ENCODE data around the gene SLC16A9. TPM values are rescaled to one million over a fixed set of nuclear protein-coding genes. Genes with fewer than 3 reads are reported as not detected.

SLC16A9 gene
- total and polyA plus RNA-seq, 4 donors = 0.70 to 6.0 (median 1.9) TPM

DNA sequence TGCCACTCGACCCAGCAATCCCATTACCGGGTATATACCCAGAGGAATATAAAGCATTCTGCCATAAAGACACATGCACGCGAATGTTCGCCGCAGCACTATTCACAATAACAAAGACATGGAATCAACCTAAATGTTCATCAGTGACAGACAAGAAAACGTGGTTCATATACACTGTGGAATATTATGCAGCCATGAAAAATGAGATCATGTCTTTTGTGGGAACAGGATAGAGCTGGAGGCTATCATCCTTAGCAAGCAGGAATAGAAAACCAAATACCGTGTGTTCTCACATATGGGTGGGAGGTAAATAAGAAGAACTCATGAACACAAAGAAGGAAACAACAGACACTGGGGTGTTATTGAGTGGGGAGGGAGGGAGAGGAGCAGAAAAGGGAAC is 84.7 kb downstream of the SLC16A9 start:
- DNase-seq = no peak
- no peaks in the 10 kb centered on the region for H3K27me3 ChIP-seq (ENCODE audit: control insufficient read depth in 3 of 3, insufficient read depth in 3 of 3, low read length in 2 of 3)
- no peak overlapping the region for H3K27ac ChIP-seq (ENCODE audit: low read depth in 1 of 2, low read length in 1 of 2)
- peaks cover 0 to 1% (median 0%) of the 10 kb centered on the region in 4 donors for H3K9me3 ChIP-seq (ENCODE audit: control insufficient read depth in 4 of 4, insufficient read depth in 3 of 4, low read length in 3 of 4)
- no peak overlapping the region for H3K4me3 ChIP-seq
- H3K9ac ChIP-seq (ENCODE audit: insufficient read depth in 1 of 2, low read length in 2 of 2) = no peak overlapping the region
- no peaks in the 10 kb centered on the region for H3K36me3 ChIP-seq (ENCODE audit: control insufficient read depth in 4 of 4, insufficient read depth in 4 of 4, low read length in 4 of 4)
- TF ChIP-seq, protein P1, sequence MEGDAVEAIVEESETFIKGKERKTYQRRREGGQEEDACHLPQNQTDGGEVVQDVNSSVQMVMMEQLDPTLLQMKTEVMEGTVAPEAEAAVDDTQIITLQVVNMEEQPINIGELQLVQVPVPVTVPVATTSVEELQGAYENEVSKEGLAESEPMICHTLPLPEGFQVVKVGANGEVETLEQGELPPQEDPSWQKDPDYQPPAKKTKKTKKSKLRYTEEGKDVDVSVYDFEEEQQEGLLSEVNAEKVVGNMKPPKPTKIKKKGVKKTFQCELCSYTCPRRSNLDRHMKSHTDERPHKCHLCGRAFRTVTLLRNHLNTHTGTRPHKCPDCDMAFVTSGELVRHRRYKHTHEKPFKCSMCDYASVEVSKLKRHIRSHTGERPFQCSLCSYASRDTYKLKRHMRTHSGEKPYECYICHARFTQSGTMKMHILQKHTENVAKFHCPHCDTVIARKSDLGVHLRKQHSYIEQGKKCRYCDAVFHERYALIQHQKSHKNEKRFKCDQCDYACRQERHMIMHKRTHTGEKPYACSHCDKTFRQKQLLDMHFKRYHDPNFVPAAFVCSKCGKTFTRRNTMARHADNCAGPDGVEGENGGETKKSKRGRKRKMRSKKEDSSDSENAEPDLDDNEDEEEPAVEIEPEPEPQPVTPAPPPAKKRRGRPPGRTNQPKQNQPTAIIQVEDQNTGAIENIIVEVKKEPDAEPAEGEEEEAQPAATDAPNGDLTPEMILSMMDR (IDR thresholded peaks at IDR 0.05; ENCODE audit: control extremely low read depth, extremely low read depth) = no peak
- peaks cover 0 to 4% (median 0%) of the 10 kb centered on the region in 5 donors for H3K4me1 ChIP-seq (ENCODE audit: control insufficient read depth in 5 of 5, insufficient read depth in 5 of 5, low read length in 5 of 5)
- 82 to 92% methylated on average over 8 of the region's 8 CpGs for WGBS, 2 donors
- ATAC-seq (ENCODE audit: insufficient read depth, low FRiP score) = no peak

GRCh38 chr10:59624136-59624535 is 85.5 kb downstream of the SLC16A9 start:
- Histone ChIP-seq H3K27me3 (ENCODE audit: control insufficient read depth in 3 of 3, insufficient read depth in 3 of 3, low read length in 2 of 3) (no peaks in the 10 kb centered on the region), H3K27ac (ENCODE audit: low read depth in 1 of 2, low read length in 1 of 2) (no peak overlapping the region), H3K9ac (ENCODE audit: insufficient read depth in 1 of 2, low read length in 2 of 2) (no peak overlapping the region), H3K4me1 (ENCODE audit: control insufficient read depth in 5 of 5, insufficient read depth in 5 of 5, low read length in 5 of 5) (peaks cover 0 to 4% (median 0%) of the 10 kb centered on the region in 5 donors), H3K36me3 (ENCODE audit: control insufficient read depth in 4 of 4, insufficient read depth in 4 of 4, low read length in 4 of 4) (no peaks in the 10 kb centered on the region), H3K4me3 (no peak overlapping the region), H3K9me3 (ENCODE audit: control insufficient read depth in 4 of 4, insufficient read depth in 3 of 4, low read length in 3 of 4) (peaks cover 0 to 1% (median 0%) of the 10 kb centered on the region in 4 donors)
- 91 to 92% methylated on average over 3 of the region's 3 CpGs for whole genome bisulfite sequencing, 2 donors
- TF ChIP-seq, protein P1 (IDR thresholded peaks at IDR 0.05; ENCODE audit: control extremely low read depth, extremely low read depth) = no peak
- DNase-seq = no peak
- ATAC-seq (ENCODE audit: insufficient read depth, low FRiP score) = no peak

DNA sequence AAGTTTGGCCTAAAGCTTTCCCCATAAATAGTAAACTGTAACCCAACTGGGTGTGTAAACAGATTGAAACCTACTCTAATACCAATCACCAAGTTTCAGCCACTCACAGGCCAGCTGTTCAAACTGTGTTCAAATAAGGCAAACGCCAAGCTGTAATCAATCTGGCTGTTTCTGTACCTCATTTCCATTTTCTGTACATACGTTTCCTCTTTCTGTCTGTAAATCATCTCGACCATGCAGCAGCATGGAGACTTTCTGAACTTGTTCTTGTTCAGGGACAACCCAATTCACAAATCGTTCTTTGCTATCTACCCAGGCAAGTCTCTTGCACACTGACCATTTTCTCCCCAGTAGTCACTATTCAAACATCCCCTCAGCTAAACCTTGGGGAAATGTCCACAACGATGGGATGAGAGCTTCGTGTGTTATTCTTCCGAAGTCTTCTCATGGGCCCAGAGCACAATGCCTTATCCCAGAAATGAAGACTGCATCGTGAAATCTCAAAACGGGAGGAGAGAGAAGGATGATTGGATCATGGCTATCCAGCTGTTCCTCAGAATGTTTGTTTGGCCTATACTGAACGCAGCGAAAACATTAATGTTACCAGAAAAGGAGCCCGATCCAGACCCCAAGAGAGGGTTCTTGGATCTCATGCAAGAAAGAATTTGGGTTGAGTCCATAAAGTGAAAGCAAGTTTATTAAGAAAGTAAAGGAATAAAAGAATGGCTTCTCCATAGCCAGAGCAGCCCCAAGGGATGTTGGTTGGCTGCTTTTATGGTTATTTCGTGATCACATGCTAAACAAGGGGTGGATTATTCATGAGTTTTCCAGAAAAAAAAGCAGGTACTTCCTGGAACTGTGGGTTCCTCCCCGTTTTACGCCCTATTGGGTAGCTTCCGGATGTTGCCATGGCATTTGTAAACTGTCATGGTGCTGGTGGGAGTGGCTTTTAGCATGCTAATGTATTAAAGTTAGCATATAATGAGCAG is 86.2 kb downstream of the SLC16A9 start:
- TF ChIP-seq, protein P1 (IDR thresholded peaks at IDR 0.05; ENCODE audit: control extremely low read depth, extremely low read depth) = no peak
- H3K9me3 ChIP-seq (ENCODE audit: control insufficient read depth in 4 of 4, insufficient read depth in 3 of 4, low read length in 3 of 4) = peaks cover 0 to under 1% (median 0%) of the 10 kb centered on the region in 4 donors
- ATAC-seq (ENCODE audit: insufficient read depth, low FRiP score) = no peak

More for the DNA sequence above, 86.2 kb downstream of the SLC16A9 start:
- no peaks in the 10 kb centered on the region for H3K27me3 ChIP-seq (ENCODE audit: control insufficient read depth in 3 of 3, insufficient read depth in 3 of 3, low read length in 2 of 3)
- no peak overlapping the region for H3K9ac ChIP-seq (ENCODE audit: insufficient read depth in 1 of 2, low read length in 2 of 2)
- H3K4me1 ChIP-seq (ENCODE audit: control insufficient read depth in 5 of 5, insufficient read depth in 5 of 5, low read length in 5 of 5) = peaks cover 0 to 10% (median 0%) of the 10 kb centered on the region in 5 donors
- H3K36me3 ChIP-seq (ENCODE audit: control insufficient read depth in 4 of 4, insufficient read depth in 4 of 4, low read length in 4 of 4) = no peaks in the 10 kb centered on the region
- WGBS, 2 donors = 78 to 95% methylated on average over 16 of the region's 16 CpGs
- no peak overlapping the region for H3K4me3 ChIP-seq
- no peak for DNase-seq
- H3K27ac ChIP-seq (ENCODE audit: low read depth in 1 of 2, low read length in 1 of 2) = no peak overlapping the region

All from lung (tissue), 12 donors.